Rectal smooth muscle tissue (tissue), 1 donor: ENCODE results near the gene DTYMK.

Experiments used
- H3K27ac ChIP-seq: one replicate; pipeline ENCODE4 v1.7.0; 2013; ENCODE audit warnings: low read depth, low read length, inconsistent platforms
- H3K27me3 ChIP-seq: one replicate; pipeline ENCODE4 v1.7.0; 2013; ENCODE audit warnings: low read length; ENCODE audit not compliant: control insufficient read depth, insufficient read depth
- H3K36me3 ChIP-seq: one replicate; pipeline ENCODE4 v1.7.0; 2013; ENCODE audit warnings: low read length; ENCODE audit not compliant: control insufficient read depth, insufficient read depth
- H3K4me1 ChIP-seq: one replicate; pipeline ENCODE4 v1.7.0; 2013; ENCODE audit warnings: low read length; ENCODE audit not compliant: control insufficient read depth, insufficient read depth
- H3K4me3 ChIP-seq: one replicate; pipeline ENCODE4 v1.7.0; 2013; ENCODE audit warnings: low read length
- H3K9ac ChIP-seq: one replicate; pipeline ENCODE4 v1.7.0; 2013; ENCODE audit warnings: low read length

The DTYMK gene

GRCh38 chr2:241701399-241702154 lies 15.0 kb upstream of the DTYMK start, which contains the start of gene ING5:
TSS of gene ING5 (plus strand) at chr2:241702039. CDS start at chr2:241702066, 27 bp downstream.
- H3K27me3 ChIP-seq: no peaks in the 10 kb centered on the region
- H3K36me3 ChIP-seq: peaks cover 6% of the 10 kb centered on the region
- peak within 1 kb of the TSS; percentile 91 for H3K4me3 ChIP-seq
- H3K27ac ChIP-seq: peak within 1 kb of the TSS; percentile 80
- peaks cover 3% of the 10 kb centered on the region for H3K4me1 ChIP-seq
- H3K9ac ChIP-seq: peak within 1 kb of the TSS; percentile 73

GRCh38 chr2:241701149-241701398 lies 14.5 kb upstream of the DTYMK start:
- Histone ChIP-seq H3K36me3 (peaks cover 4% of the 10 kb centered on the region), H3K27me3 (no peaks in the 10 kb centered on the region), H3K9ac (no peak overlapping the region), H3K27ac (no peak overlapping the region), H3K4me3 (peak overlapping the region; percentile 91), H3K4me1 (peaks cover 3% of the 10 kb centered on the region)

DNA sequence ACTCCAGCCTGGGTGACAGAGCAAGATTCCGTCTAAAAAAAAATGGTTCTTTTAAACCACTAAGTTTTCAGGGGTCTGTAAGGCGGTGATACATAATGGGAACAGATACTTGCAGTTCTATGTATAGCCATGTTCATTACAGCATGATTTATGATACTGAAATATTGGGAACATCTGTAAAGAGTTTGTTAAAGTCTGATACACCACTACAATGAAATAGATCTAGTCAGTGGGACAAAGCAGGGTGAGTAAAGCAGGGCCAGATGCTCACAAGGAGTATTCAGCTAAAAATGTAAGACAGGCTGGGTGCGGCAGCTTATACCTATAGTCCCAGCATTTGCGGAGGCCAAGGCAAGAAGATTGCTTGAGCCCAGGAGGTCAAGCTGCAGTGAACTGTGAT lies 9.0 kb upstream of the DTYMK start:
- Histone ChIP-seq H3K4me3 (no peak overlapping the region), H3K27ac (no peak overlapping the region), H3K9ac (no peak overlapping the region), H3K27me3 (no peaks in the 10 kb centered on the region), H3K4me1 (no peaks in the 10 kb centered on the region), H3K36me3 (peaks cover 5% of the 10 kb centered on the region)

GRCh38 chr2:241692448-241692847 lies 5.8 kb upstream of the DTYMK start:
- Histone ChIP-seq H3K9ac (no peak overlapping the region), H3K4me3 (no peak overlapping the region), H3K27ac (no peak overlapping the region), H3K27me3 (no peaks in the 10 kb centered on the region), H3K36me3 (peaks cover 9% of the 10 kb centered on the region), H3K4me1 (peaks cover 6% of the 10 kb centered on the region)

DNA sequence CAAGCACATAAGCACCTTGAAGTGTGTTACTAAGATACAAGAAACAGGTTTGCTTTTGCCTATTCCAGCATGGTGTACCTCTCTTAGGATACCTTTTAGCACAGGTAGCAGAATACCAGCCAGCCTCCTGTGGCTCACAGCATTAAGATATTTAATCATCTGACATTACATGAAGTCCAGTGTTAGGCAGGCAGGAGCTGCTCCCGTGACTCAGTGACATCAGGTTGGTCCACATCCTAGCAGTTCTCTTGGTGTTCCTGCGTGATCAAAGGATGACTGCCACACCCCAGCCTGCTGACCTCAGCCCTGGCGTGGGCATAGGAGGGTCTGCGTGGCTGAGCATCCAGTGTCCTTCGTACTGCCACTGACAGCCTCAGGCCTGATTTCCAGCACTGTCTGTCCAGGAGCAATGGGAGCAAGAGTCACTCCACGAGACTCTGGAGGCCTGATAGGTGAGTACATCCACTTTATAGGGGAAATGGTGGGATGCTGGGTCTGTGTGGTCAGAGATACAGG lies 3.6 kb upstream of the DTYMK start:
- H3K36me3 ChIP-seq: peaks cover 9% of the 10 kb centered on the region
- no peak overlapping the region for H3K9ac ChIP-seq

GRCh38 chr2:241689306-241689705 lies 2.7 kb upstream of the DTYMK start:
- Histone ChIP-seq H3K9ac (no peak overlapping the region), H3K27me3 (no peaks in the 10 kb centered on the region), H3K4me3 (no peak overlapping the region), H3K27ac (no peak overlapping the region), H3K4me1 (peaks cover 6% of the 10 kb centered on the region), H3K36me3 (peaks cover 9% of the 10 kb centered on the region)

More for the DNA sequence above, 3.6 kb upstream of the DTYMK start:
- peaks cover 6% of the 10 kb centered on the region for H3K4me1 ChIP-seq
- no peak overlapping the region for H3K27ac ChIP-seq
- no peaks in the 10 kb centered on the region for H3K27me3 ChIP-seq
- no peak overlapping the region for H3K4me3 ChIP-seq

GRCh38 chr2:241686324-241686649 lies 328 bp downstream of the DTYMK start:
- Histone ChIP-seq H3K9ac (peak overlapping the region; percentile 19), H3K27ac (no peak overlapping the region), H3K36me3 (peaks cover 8% of the 10 kb centered on the region), H3K27me3 (no peaks in the 10 kb centered on the region), H3K4me3 (peak overlapping the region; percentile 85), H3K4me1 (peaks cover 6% of the 10 kb centered on the region)

GRCh38 chr2:241680827-241681599 lies 5.6 kb downstream of the DTYMK start:
- Histone ChIP-seq H3K4me3 (no peak overlapping the region), H3K36me3 (peaks cover 12% of the 10 kb centered on the region), H3K4me1 (peaks cover 4% of the 10 kb centered on the region), H3K27me3 (no peaks in the 10 kb centered on the region), H3K27ac (no peak overlapping the region), H3K9ac (no peak overlapping the region)

GRCh38 chr2:241680044-241680443 lies 6.6 kb downstream of the DTYMK start:
- no peak overlapping the region for H3K27ac ChIP-seq
- no peak overlapping the region for H3K4me3 ChIP-seq
- H3K9ac ChIP-seq: no peak overlapping the region
- H3K36me3 ChIP-seq: peaks cover 14% of the 10 kb centered on the region
- H3K4me1 ChIP-seq: peaks cover 4% of the 10 kb centered on the region
- H3K27me3 ChIP-seq: no peaks in the 10 kb centered on the region

GRCh38 chr2:241678784-241679540 lies 7.7 kb downstream of the DTYMK start:
- Histone ChIP-seq H3K4me1 (peaks cover 4% of the 10 kb centered on the region), H3K36me3 (peaks cover 16% of the 10 kb centered on the region), H3K4me3 (no peak overlapping the region), H3K27me3 (no peaks in the 10 kb centered on the region), H3K27ac (no peak overlapping the region), H3K9ac (no peak overlapping the region)

- H3K4me3 ChIP-seq: no peak overlapping the region
- H3K27me3 ChIP-seq: no peaks in the 10 kb centered on the region
- H3K4me1 ChIP-seq: peaks cover 4% of the 10 kb centered on the region
- no peak overlapping the region for H3K9ac ChIP-seq
- H3K27ac ChIP-seq: no peak overlapping the region
- H3K36me3 ChIP-seq: peaks cover 17% of the 10 kb centered on the region
Observed at GRCh38 chr2:241678307-241678706, 8.3 kb downstream of the DTYMK start.

GRCh38 chr2:241677392-241677791 lies 9.2 kb downstream of the DTYMK start:
- peaks cover 18% of the 10 kb centered on the region for H3K36me3 ChIP-seq
- H3K4me1 ChIP-seq: peaks cover 4% of the 10 kb centered on the region
- H3K4me3 ChIP-seq: no peak overlapping the region
- no peaks in the 10 kb centered on the region for H3K27me3 ChIP-seq
- H3K9ac ChIP-seq: no peak overlapping the region
- no peak overlapping the region for H3K27ac ChIP-seq
